ENCODE results near the gene ZNF431.
A peak's percentile ranks its signal among the peaks of the same experiment; 100 is the strongest.
"Not testable (repeated sequence)": the region's sequence is repeated elsewhere in the genome, so short reads cannot be mapped to it uniquely, and the experiment has no call there.

Gene ZNF431

DNA sequence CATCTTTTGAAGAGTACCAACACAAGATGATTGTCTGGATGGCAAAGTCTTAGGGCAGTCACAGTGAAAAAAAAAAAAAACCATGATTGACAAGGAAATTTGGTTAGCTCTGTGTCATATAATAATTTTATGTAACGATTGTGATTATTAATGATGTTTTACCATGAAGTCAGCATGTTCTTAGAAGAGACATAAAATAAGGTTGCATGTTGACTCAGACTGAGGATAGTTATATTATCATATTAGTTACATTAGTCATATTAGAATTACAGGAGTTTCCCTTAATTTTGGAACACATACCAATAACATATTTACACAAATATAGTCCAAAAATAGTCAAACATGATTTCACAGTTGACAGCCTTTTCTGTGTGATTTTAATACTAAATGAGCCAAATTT, 5.7 kb downstream of the ZNF431 start:
- no peak for DNase-seq (ENCODE audit: low read depth)

DNA sequence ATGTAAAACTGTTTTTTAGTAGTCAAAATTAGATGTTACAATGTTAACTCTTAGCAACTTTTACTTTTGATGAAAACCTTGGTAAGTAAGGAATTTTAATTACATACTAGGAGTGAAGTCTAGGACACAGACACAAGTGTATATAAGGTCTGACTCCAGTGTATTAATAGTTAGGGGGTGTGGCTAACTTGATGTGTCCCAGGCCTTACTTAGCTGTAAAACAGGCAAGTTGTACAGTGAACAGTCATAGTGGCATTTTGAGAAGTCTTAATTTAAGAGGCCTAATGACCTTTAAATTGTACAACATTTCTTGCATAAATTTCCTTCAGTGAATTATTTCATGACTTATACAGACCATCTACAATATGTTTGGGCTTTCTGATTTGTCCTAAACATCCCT, 6.8 kb downstream of the ZNF431 start:
- no peak for DNase-seq (ENCODE audit: low read depth)

DNA sequence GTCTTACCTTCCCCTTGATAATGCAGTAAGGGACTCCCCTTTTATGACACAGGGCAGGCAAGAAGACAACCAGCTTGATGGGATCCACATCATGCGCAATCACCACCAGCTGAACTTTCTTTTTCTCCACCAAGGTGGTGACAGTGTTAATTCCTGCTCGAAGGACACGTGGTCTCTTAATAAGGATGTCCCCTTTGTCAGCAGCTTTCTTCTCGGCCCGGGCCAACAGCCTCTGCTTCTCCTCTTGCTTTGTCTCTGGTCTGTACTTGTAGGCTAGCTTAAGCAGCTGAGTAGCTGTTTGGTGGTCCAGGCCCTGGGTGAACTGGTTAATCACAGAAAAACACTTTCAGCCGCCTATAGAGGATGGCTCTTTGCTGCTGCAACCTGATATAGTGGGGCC, 8.0 kb downstream of the ZNF431 start:
- no peak for DNase-seq (ENCODE audit: low read depth)

DNA sequence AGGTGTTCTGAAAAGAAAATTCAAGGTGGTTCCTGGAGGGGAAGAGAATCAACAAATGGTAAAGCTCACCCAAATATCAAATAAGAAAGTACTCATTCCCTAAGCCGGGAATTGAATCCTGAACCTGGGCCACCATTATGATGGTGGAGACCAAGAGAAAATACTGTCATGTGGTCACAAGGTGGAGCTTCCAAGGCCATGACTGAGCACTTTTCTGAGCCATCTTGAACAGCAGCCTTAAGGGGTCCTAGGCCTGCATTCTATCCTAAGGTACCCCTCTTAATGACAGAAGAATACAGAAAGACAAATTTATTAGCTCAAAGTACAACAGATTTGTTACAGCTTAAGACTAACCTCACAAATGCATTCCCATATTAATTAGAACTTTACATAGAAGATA, 9.6 kb downstream of the ZNF431 start:
- DNase-seq (ENCODE audit: low read depth) = no peak

DNA sequence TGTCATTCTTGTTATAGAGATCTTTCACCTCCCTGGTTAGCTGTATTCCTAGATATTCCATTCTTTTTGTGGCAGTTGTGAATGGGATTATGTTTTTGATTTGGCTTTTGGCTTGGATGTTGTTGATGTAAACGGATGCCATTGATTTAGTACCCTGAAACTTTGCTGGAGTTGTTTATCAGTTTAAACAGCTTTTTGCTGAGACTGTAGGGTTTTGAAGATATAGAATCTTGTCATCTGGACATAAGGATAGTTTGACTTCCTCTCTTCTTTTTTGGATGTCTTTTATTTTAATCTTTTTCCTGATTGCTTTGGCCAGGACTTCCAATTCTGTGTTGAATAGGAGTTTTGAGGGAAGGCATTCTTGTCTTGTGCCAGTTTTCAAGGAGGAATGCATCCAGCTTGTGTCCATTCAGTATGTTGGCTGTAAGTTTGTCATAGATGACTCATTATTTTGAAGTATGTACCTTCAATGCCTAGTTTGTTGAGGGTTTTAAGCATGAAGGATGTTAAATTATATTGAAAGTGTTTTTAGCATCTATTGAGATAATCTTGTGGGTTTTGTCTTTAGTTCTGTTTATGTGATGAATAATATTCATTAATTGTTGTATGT, 16.8 kb downstream of the ZNF431 start:
- no peak for DNase-seq (ENCODE audit: low read depth)

DNA sequence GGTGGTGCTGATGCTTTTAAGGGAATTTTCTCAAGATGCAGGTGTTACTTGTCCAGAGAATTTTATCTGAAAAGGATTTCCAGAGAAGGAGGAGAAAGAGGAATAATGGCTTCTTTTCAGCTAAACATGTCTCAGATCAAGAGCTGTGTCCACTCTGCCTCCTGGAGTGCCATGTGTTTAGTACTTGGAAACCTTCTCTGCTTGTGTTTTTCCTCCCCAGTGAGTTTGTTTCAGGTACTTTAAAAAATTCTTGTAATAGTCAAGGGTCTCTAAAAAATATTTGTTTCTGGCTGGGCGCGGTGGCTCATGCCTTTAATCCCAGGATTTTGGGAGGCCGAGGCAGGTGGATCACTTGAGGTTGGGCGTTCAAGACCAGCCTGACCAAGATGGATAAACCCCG, 22.7 kb downstream of the ZNF431 start:
- no peak for DNase-seq (ENCODE audit: low read depth)

DNA sequence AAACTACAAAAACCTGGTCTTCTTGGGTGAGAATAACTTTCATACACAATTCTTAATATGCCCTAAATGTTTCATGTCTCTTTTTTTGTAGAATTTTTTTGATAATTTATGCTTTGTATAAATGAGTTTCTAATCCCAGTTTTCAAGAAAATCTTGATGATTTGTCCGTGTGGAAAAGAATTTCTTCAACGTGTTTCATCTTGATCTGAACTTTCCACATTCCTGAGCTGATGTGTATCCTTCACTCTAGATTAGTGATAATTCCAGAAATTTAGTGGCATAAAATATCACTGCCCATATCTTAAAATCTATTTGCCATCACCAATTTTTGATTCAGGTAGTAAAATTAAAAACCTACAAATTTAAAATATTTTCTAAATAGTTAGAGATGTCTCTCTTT, 24.6 kb downstream of the ZNF431 start:
- no peak for DNase-seq (ENCODE audit: low read depth)

DNA sequence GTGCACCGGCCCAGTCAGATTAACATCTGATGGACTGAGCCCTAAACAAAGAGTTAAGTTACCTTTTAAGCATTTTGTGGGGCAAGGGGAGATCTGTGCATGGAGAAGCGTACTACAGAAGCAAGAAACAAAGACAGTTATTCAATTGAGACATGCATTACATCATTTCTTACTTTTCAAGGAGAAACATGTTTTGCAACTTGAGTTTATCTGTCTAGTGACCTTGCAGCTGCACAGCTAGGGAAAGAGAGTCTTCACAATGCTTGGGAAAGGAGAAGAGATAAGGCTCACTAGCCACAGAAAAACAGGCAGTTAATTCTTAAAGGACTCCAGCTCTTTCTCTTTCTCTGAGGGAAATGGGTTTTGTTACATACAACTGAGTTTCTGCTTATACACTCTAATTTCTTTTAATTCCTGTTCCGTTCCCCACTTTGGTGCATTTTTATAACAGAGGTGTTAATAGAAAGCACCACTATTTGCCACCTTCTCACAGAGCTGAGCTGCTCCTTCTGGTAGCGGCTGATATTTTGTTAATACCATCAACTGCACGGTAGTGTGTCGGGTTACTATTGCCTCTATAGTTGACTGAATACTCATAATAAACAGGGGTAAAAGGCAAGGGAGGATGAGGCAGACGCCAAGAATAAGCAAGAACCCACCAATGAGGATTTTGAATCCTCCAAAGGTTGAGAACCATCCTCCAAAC, 55.9 kb downstream of the ZNF431 start:
- DNase-seq (ENCODE audit: low read depth) = no peak

DNA sequence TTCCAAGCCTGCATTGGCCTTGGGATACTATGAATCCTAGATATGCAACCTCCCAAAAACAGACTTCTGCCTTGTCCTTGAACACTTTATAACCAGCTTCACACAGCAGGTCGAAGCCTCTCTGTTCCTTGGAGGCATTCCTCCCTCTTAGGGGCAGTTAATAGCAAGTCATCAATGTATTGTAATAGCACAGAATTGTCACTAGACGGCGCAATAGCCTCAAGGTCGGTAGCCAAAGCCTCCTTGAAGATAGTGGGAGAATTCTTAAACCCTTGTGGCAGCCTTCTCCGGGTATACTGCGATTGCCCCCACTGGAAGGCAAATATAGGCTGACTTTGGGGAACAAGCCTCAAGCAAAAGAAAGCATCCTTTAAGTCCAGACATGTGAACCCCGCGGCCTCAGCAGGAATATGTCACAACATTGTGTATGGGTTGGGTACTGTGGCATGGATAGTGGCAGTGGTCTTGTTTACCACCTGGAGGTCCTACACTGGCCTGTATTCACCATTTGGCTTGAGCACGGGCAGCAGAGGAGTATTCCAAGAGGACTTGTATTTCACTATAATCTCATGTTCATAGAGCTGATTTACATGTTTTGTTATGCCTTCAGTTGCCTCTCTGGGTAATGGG, 61.1 kb downstream of the ZNF431 start:
- peak; percentile 3 for DNase-seq (ENCODE audit: low read depth)

DNA sequence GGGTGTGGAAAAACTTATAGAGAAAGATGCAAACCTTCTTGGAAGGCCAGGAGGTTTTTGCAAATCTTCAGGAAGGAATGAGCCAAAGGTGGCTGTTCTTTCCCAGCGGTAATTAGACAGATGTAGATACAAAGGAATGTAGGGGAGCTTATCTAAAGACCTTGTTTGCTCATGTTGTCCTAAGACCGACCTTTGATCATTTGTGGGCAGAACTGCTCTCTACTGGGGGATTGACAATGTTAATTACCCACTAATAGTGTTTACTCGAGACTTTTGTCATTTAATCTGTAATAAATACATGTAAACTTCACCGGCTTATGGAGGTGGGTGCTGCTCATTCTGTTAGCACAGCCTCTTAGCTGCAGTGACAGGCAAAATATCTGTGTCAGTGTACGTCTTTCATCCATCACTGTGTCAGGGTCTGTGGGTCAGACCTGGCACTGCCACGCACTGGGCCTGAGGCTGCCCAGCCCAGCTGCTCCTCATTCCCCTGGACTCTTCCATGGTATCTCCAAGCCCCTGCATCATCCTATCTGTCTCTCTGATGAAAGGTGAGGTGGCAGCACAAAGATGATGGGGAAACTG, 68.3 kb downstream of the ZNF431 start:
- no peak for DNase-seq (ENCODE audit: low read depth)

DNA sequence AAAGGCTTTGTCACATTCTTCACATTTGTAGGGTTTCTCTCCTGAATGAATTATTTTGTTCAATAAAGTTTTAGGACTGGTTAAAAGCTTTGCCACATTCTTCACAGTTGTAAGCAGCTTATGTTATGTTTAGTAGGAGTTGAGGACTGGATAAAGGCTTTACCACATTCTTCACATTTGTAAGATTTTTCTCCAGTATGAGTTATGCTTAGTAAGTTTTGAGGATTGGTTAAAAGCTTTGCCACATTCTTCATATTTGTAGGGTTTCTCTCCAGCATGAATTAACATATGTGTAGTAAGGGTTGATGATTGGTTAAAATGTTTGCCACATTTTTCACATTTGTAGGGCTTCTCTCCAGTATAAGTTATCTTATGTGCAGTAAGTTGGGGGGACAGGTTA, 79.9 kb downstream of the ZNF431 start:
- no peak for DNase-seq (ENCODE audit: low read depth)

DNA sequence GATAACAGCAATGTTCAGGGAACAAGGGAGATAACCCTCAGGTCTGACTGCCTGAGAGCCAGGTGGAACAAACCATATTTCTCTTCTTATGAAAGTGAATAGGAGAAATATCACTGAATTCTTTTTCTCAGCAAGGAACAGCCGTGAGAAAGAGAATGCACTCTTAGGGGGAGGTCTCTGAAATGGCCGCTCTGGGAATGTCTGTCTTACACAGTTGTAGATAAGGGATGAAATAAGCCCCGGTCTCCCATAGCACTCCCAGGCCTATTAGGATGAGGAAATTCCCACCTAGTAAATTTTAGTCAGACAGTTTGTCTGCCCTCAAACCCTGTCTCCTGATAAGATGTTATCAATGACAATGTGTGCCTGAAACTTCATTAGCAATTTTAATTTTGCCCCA, 88.1 kb downstream of the ZNF431 start:
- DNase-seq (ENCODE audit: low read depth) = not testable (repeated sequence)

DNA sequence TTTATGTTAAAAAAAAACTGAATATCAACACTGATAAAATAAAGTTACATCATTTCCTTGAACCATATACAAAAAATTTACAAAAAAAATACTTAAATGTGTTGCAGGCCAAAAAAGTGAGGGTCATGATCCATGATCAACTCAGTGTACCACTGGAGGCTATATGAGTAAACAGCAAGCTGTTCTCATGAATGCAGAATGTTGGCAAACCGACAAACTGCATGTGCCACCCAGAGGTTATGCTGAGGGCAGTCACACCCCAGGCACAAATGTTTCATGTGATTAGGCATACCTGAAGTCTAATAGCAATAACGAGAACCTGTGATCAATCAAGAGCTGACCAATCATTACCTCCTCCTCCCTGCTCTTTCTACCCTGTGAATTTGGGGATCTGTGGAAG, 91.9 kb downstream of the ZNF431 start:
- DNase-seq (ENCODE audit: low read depth) = no peak

DNA sequence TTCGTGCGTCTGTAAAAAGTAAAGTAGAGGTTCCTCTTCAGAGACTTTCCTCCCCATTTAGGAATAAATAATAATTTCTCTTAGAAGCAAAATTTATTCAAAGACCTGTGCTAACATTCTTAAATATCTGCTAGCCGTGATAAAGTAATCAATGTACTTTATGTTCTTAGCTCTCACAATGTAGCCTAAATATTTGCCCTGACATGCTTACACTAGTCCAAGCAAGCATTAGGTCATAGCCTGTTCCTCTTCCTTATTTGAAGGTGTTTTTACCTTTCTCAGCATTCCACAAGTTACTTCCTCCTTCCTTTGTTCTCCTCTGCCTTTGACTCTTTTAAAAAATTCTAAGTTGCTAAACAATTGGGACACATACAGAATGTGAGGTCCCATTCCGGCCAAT, 94.9 kb downstream of the ZNF431 start:
- DNase-seq (ENCODE audit: low read depth) = not testable (repeated sequence)

DNA sequence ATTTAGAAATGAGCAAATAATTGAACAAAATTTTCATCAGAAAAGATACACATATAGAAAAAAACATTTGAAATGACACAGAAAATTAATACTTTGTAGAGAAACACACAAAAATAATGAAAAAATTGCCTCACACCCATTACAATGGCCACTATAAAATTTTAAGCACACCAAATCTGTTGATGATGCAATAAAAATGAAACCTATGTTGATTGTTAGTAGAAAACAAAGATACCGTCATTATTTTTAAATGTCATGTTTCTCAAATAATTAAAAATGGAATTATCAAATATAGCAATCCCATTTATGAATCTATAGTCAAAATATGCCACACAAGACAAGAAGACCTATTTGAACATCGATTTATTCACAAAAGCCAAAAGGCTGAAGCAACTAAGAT, 96.8 kb downstream of the ZNF431 start:
- DNase-seq (ENCODE audit: low read depth) = no peak
